ENCODE measurements around the gene DENND1A. TPM values are rescaled to one million over a fixed set of nuclear protein-coding genes. Genes with fewer than 3 reads are reported as not detected.

The DENND1A gene
- polyA plus RNA-seq, 2 of the 4 experiments (the other 2 are of a cell fraction), result 15.1 to 21.9 TPM

DNA sequence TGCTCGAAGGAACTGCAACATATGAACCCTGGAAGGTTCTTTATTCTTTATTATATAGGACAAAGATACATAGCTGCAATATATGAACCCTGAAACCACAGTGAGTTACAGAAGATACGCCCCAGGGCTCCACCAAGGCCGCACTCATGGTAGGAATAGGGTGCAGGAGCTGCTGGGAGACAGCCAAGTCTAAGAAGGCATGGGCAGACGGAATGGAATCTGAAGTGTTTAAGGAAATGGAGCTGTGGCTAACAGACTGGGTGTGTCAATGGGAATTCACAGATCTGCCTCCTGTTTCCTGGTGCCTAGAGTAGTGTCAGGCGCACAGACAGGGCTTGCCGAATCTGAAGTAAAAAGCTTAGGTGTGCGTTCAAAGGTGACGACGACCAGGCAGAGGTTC lies 286.4 kb downstream of the DENND1A start:
- Histone ChIP-seq H3K27ac (no peak overlapping the region), H3K4me1 (peaks cover 4% of the 10 kb centered on the region; the same call in 1 of the 3 replicates), H3K4me3 (no peak overlapping the region), H3K9me3 (no peaks in the 10 kb centered on the region), H3K4me2 (no peak overlapping the region)
- TF ChIP-seq ZFP36 (IDR thresholded peaks at IDR 0.05; ENCODE audit: borderline replicate concordance, partially characterized antibody), result no peak
- no peak for TF ChIP-seq ZC3H11A (IDR thresholded peaks at IDR 0.05)
- no peak for TF ChIP-seq NR3C1 (IDR thresholded peaks at IDR 0.05)
- TF ChIP-seq CBX8 (IDR thresholded peaks at IDR 0.05), result no peak
- TF ChIP-seq BCL3 (IDR thresholded peaks at IDR 0.05), result no peak
- TF ChIP-seq RNF2 (IDR thresholded peaks at IDR 0.05; ENCODE audit: borderline replicate concordance, low read depth), result no peak
- no peak for TF ChIP-seq ESRRA (IDR thresholded peaks at IDR 0.05; ENCODE audit: borderline replicate concordance, low read length)
- no peak for TF ChIP-seq POLR2A (IDR thresholded peaks at IDR 0.05; ENCODE audit: low read length)
- TF ChIP-seq FOSB (CRISPR knock-in tag; IDR thresholded peaks at IDR 0.05), result no peak
- no peak for TF ChIP-seq TP53 (CRISPR knock-in tag; IDR thresholded peaks at IDR 0.05)
- TF ChIP-seq ATOH8 (CRISPR knock-in tag; IDR thresholded peaks at IDR 0.05; ENCODE audit: low read depth), result no peak
- TF ChIP-seq RFX5 (IDR thresholded peaks at IDR 0.05), result no peak
- no peak for TF ChIP-seq FOSL2 (IDR thresholded peaks at IDR 0.05)
- no peak for TF ChIP-seq FOSL2 (CRISPR knock-in tag; IDR thresholded peaks at IDR 0.05)
- TF ChIP-seq EP300 (IDR thresholded peaks at IDR 0.05), result no peak
- no peak for TF ChIP-seq HEYL (CRISPR knock-in tag; IDR thresholded peaks at IDR 0.05)
- TF ChIP-seq KDM5A (IDR thresholded peaks at IDR 0.05), result no peak
- no peak for TF ChIP-seq GATA3 (IDR thresholded peaks at IDR 0.05; ENCODE audit: borderline replicate concordance)
- POLR2A ChIA-PET, result no interaction called here
- FAIRE-seq (no peak), ATAC-seq (no peak), DNase-seq (ENCODE audit: low read depth in 1 of 2, low spot score in 1 of 2) (no peak)
- CTCF ChIA-PET, result interaction anchor here (1.2 kb wide), 1 partner anchor 20 kb away, joined by 3 read pairs; no protein-coding TSS in a partner anchor
- 90% methylated on average over 9 of the region's 9 CpGs for WGBS (ENCODE audit: missing lambda C conversion rate)

DNA sequence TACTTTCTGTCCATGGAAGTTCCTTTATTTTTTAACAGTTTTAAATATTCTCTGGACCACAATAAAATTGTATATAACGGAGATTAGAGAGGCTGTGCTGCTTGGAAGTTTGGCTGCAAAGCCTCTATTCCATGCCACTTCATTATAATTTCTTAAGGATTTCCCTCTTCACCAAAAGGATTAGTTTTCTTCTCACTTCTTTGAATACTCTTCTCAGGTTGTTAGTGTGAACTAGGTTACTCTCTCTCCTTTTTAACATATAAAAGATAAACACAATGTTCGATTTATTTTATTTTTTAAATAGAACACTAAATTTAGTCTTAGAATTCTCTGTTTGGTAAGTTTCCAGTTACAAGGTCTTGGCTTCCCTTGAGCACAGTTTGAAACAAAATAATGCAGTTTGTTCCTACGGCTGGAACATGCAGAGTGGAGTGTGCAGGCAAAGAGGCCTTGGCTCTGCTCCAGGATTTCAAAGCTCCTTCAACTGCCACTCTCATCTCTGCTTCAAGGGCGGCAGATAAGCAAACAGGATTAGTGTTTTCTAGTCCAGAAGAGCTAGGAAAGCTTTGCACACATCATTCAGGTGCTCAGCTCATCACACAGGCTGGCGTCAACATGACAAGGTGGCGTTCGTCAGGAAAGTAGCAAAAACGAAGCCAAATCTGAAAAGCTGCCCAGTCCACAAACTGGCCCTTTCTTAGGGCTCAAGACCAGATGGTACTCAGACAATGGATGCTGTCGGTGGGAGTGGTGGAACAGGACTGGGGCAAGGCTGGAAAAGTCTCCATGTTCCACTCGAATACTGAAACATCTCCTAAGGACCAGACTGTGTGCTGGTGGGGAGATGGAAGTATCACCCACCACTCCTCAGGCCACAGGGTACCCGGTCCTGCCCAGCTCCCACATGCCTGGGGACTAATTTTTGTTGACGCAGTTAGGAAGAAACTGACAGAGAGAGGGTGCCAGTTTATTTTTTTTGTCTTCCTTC lies 287.3 kb downstream of the DENND1A start:
- WGBS (ENCODE audit: missing lambda C conversion rate), result 83% methylated on average over 12 of the region's 12 CpGs
- Histone ChIP-seq H3K27ac (no peak overlapping the region), H3K4me1 (peaks cover 4% of the 10 kb centered on the region; the same call in 1 of the 3 replicates), H3K4me2 (no peak overlapping the region), H3K4me3 (no peak overlapping the region), H3K9me3 (no peaks in the 10 kb centered on the region)
- POLR2A ChIA-PET, result no interaction called here
- DNase-seq (ENCODE audit: low read depth in 1 of 2, low spot score in 1 of 2) (no peak), ATAC-seq (no peak), FAIRE-seq (no peak)
- no peak for TF ChIP-seq BHLHE40 (IDR thresholded peaks at IDR 0.05; ENCODE audit: low read depth, low read length)
- no peak for TF ChIP-seq HOXB13 (CRISPR knock-in tag; IDR thresholded peaks at IDR 0.05; ENCODE audit: low read depth)
- no peak for TF ChIP-seq HOXB5 (CRISPR knock-in tag; IDR thresholded peaks at IDR 0.05)
- no peak for TF ChIP-seq BCL3 (IDR thresholded peaks at IDR 0.05)
- TF ChIP-seq GATA3 (IDR thresholded peaks at IDR 0.05; ENCODE audit: borderline replicate concordance), result no peak
- CTCF ChIA-PET, result no interaction called here

DNA sequence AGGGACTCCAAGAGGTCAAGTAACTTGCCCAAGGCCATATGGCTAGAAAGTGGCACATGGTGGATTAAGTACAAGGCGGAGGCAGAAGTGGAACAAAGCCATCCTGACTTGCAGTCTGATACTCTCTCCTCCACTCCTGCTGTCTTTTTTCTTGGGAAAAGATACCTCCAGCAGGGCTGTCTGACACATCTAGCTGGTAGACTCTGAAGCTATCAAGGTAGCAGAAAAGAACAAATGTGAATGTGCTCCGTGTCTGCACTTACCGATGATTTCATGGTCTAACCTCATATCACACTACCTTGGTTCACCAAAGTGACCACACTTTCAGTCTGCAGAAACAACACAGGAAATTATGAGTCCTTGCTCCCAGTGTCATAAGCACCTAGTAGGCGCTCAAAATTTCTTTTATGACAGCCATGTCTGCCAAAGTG lies 289.1 kb downstream of the DENND1A start:
- DNase-seq (ENCODE audit: low read depth in 1 of 2, low spot score in 1 of 2), result no peak
- H3K4me3 ChIP-seq, result no peak overlapping the region
- peaks cover 4% of the 10 kb centered on the region; the same call in 1 of the 3 replicates for H3K4me1 ChIP-seq
- no peak overlapping the region for H3K27ac ChIP-seq
- H3K9me3 ChIP-seq, result no peaks in the 10 kb centered on the region
- no peak for FAIRE-seq
- 74% methylated on average over 4 of the region's 4 CpGs for WGBS (ENCODE audit: missing lambda C conversion rate)
- no peak for ATAC-seq
- no peak overlapping the region for H3K4me2 ChIP-seq
- POLR2A ChIA-PET, result no interaction called here
- CTCF ChIA-PET, result no interaction called here
- no peak for TF ChIP-seq MAFK (IDR thresholded peaks at IDR 0.05; ENCODE audit: partially characterized antibody)
- TF ChIP-seq EP300 (IDR thresholded peaks at IDR 0.05), result no peak
- no peak for TF ChIP-seq JUN (IDR thresholded peaks at IDR 0.05)
- no peak for TF ChIP-seq MAZ (IDR thresholded peaks at IDR 0.05; ENCODE audit: borderline replicate concordance, low read depth, low read length)
- TF ChIP-seq NR3C1 (IDR thresholded peaks at IDR 0.05), result no peak
- TF ChIP-seq TFCP2L1 (CRISPR knock-in tag; IDR thresholded peaks at IDR 0.05), result no peak
- TF ChIP-seq ESRRA (IDR thresholded peaks at IDR 0.05; ENCODE audit: borderline replicate concordance, low read length), result no peak
- TF ChIP-seq, protein P1, sequence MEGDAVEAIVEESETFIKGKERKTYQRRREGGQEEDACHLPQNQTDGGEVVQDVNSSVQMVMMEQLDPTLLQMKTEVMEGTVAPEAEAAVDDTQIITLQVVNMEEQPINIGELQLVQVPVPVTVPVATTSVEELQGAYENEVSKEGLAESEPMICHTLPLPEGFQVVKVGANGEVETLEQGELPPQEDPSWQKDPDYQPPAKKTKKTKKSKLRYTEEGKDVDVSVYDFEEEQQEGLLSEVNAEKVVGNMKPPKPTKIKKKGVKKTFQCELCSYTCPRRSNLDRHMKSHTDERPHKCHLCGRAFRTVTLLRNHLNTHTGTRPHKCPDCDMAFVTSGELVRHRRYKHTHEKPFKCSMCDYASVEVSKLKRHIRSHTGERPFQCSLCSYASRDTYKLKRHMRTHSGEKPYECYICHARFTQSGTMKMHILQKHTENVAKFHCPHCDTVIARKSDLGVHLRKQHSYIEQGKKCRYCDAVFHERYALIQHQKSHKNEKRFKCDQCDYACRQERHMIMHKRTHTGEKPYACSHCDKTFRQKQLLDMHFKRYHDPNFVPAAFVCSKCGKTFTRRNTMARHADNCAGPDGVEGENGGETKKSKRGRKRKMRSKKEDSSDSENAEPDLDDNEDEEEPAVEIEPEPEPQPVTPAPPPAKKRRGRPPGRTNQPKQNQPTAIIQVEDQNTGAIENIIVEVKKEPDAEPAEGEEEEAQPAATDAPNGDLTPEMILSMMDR (IDR thresholded peaks at IDR 0.05), result no peak
- TF ChIP-seq EHF (CRISPR knock-in tag; IDR thresholded peaks at IDR 0.05), result no peak
- TF ChIP-seq, protein P2, sequence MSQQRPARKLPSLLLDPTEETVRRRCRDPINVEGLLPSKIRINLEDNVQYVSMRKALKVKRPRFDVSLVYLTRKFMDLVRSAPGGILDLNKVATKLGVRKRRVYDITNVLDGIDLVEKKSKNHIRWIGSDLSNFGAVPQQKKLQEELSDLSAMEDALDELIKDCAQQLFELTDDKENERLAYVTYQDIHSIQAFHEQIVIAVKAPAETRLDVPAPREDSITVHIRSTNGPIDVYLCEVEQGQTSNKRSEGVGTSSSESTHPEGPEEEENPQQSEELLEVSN (IDR thresholded peaks at IDR 0.05; ENCODE audit: borderline replicate concordance, low read depth), result no peak
- no peak for TF ChIP-seq SREBF2 (IDR thresholded peaks at IDR 0.05)
- TF ChIP-seq BHLHE40 (IDR thresholded peaks at IDR 0.05; ENCODE audit: low read depth, low read length), result no peak
- TF ChIP-seq RARB (CRISPR knock-in tag; IDR thresholded peaks at IDR 0.05), result no peak
- no peak for TF ChIP-seq KDM5A (IDR thresholded peaks at IDR 0.05)
